Activated T-cell treated with anti-CD3 and anti-CD28 coated beads, Interleukin-2, amount 50 U/mL, for 1 hour (primary cell): ENCODE measurements around the gene PTPRM.

Experiments used
- DNase-seq: peaks from one replicate; pipeline ENCODE4 v3.0.0-alpha.2; 2020

PTPRM gene

GRCh38 chr18:7814754-7815315 is 247.7 kb downstream of the PTPRM start:
- DNase-seq, result no peak

- no peak for DNase-seq
Measured at GRCh38 chr18:7815787-7816186, 248.7 kb downstream of the PTPRM start.

- DNase-seq, result no peak
Measured at GRCh38 chr18:7817575-7818230, 250.6 kb downstream of the PTPRM start.

GRCh38 chr18:7821784-7822183 is 254.7 kb downstream of the PTPRM start:
- DNase-seq, result no peak

GRCh38 chr18:7822435-7823331 is 255.6 kb downstream of the PTPRM start:
- DNase-seq, result no peak

- DNase-seq, result no peak
Measured at GRCh38 chr18:7824970-7825369, 257.9 kb downstream of the PTPRM start.

- DNase-seq, result no peak
Measured at GRCh38 chr18:7830468-7830867, 263.4 kb downstream of the PTPRM start.

GRCh38 chr18:7839548-7839947 is 272.4 kb downstream of the PTPRM start:
- no peak for DNase-seq

GRCh38 chr18:7840411-7840810 is 273.3 kb downstream of the PTPRM start:
- DNase-seq, result no peak

GRCh38 chr18:7844017-7844416 is 276.9 kb downstream of the PTPRM start:
- no peak for DNase-seq

- no peak for DNase-seq
Measured at GRCh38 chr18:7844418-7844817, 277.3 kb downstream of the PTPRM start.

GRCh38 chr18:7846335-7846734 is 279.2 kb downstream of the PTPRM start:
- no peak for DNase-seq

GRCh38 chr18:7847357-7848053 is 280.4 kb downstream of the PTPRM start:
- DNase-seq, result no peak

- DNase-seq, result no peak
Measured at GRCh38 chr18:7848054-7848412, 280.9 kb downstream of the PTPRM start.

GRCh38 chr18:7850446-7850845 is 283.3 kb downstream of the PTPRM start:
- DNase-seq, result no peak

- no peak for DNase-seq
Measured at GRCh38 chr18:7855028-7855427, 287.9 kb downstream of the PTPRM start.

- no peak for DNase-seq
Measured at GRCh38 chr18:7855671-7856070, 288.6 kb downstream of the PTPRM start.

- no peak for DNase-seq
Measured at GRCh38 chr18:7856116-7856515, 289.0 kb downstream of the PTPRM start.

GRCh38 chr18:7856733-7857132 is 289.6 kb downstream of the PTPRM start:
- DNase-seq, result no peak

- DNase-seq, result no peak
Measured at GRCh38 chr18:7857562-7857961, 290.4 kb downstream of the PTPRM start.

GRCh38 chr18:7859122-7859521 is 292.0 kb downstream of the PTPRM start:
- no peak for DNase-seq

GRCh38 chr18:7870266-7870665 is 303.1 kb downstream of the PTPRM start:
- DNase-seq, result no peak

GRCh38 chr18:7870855-7871254 is 303.7 kb downstream of the PTPRM start:
- no peak for DNase-seq
